Activated effector memory CD4-positive, alpha-beta T cell treated with Interleukin-2 at 50 U/mL for 16 hours (primary cell): Measurements from ENCODE around the gene GRID1.

Source experiments
- DNase-seq: peaks from one replicate; pipeline ENCODE4 v3.0.0-alpha.2; 2020

GRID1 gene

DNA sequence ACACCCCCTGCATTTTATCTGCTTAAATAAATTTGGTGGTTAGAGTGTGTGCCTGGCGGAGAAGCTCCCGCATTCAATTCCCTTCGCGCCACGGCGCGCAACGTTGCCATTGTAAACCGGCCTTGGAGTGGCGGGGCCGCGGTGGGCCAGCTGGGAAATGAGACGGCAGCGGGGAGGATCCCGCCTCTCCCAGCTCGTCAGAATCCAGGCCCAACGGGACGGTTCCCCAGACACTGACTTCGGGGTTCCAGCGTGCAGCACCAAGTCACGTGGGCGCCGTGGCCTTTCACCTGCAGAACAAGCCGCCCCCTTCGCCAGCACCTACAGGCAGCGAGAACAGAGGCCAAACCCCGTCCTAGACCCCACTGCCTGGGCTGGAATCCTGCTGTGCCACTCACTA, 103.4 kb downstream of the GRID1 start:
- no peak for DNase-seq

DNA sequence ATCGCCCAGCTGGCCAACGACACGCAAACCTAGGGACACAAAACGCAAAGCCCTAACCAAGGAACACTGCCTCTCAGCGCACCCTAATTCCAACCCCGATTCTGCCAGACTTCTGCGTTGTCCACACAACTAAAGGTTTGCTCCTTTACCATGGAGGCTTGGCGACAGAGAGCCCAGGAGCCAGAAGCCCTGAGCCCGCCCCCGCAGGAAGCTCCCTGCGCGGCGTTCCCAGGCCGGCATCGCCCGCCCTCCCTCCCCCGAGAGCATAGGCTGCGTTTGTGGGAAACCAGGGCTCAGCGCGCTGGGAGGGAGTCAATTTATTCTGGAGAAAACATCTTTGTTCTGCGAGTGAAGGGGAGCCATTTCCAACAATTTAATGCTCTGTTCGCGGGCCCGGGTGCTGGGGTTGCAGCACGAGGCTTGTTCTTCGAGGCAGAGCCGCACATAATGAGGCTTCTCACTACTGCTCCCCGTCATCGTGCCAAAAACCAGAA, 103.9 kb downstream of the GRID1 start:
- no peak for DNase-seq

DNA sequence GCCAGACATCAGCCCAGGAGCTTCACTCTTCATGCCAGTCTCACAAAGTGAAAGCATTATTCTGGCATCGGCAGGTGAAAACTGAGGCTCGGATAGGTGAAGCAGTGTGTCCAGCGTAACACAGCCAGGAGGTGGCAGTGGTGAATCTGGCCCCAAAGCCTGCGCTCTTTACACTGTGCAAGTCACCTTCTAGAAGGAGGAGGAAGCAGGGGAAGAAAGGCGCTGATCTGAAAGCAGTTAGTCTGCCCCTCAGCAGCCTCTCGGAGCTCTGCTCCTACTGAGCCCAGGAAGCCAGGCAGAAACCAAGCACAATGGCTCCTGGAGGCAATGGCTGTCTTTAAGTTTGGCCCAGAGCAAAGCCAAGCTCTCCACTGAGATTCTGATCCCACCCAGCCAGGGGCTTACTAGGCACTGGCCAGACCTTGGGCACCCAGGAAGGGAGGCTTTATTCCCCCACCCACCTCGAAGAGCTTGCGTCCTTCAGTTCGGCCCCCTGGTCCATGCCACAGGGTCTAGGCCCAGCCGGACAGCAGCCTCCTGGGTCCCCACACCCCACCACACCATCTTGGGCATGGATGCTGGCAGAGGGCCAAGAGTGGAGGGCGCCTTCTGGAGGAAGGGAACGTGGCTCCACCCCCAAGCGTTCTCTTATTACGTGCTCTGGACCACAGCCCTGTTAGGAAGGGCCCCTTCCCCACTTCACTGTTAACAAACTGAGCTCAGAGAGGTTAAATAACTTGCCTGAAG, 104.5 kb downstream of the GRID1 start:
- no peak for DNase-seq

DNA sequence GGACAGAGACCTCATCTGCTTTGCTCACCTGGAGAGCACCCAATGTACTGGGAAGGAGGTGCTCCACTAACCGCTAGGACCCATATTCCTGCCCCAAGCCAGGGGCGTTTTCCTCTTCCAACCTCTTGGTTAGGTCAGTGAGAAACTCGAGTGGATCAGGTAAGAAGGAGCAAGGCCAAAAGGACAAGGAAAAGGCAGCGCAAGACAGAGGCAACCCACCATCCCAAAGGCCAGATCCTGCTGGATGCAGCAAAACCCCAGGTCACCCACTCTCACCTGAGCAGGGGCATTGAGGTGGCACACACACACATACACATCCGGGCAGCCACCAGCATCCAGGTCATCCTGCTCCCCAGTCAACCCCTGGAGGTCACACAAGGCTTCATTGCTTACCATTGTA, 105.1 kb downstream of the GRID1 start:
- no peak for DNase-seq

DNA sequence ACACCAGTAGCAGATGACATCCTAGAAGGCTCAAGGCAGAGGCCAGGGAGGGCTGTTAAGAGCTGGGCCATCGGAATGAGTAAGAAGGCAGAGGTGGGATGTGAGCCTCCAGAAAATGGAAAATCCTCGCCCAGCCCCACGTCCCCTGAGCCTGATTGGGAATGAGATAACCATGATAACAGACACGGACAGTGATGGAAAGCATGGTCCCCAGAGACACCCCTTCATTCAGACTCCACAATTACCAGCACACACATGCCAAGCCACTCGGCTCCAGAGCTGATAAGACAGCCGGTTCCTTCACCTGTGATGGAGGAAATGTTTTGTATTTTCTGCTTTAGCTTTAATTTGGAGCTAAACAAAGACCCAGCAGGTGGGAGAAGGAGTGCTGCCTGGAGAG, 106.0 kb downstream of the GRID1 start:
- no peak for DNase-seq

DNA sequence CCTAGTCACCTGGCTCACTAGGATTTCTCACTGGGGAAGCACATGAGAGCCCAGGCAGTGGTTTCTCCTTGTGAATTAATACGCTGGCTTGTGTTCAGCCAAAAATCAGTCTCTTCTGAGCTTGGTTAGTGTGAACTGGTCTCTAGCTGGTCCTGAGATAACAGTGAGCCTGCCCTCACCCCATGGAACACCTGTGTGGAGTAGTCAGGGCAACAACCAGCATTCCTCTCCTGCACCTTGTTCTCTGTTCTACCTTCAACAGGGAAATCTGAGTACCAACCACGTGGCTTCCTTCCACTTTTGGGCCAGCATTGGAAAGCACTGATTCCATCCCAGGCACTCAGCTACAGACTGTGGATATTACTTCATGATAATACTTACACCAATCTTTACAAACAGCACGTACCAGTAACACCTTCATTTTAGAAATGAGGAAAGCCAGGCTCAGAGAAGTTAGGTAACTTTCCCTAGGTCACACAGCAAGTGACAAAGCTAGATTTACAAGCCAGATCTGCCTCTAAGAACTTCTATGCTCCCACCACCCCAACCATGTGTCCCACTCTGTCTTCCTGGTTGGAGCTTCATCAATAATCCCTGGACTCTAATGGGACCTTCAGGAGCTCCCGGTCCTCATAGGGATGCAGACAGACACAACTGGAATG, 106.6 kb downstream of the GRID1 start:
- no peak for DNase-seq

DNA sequence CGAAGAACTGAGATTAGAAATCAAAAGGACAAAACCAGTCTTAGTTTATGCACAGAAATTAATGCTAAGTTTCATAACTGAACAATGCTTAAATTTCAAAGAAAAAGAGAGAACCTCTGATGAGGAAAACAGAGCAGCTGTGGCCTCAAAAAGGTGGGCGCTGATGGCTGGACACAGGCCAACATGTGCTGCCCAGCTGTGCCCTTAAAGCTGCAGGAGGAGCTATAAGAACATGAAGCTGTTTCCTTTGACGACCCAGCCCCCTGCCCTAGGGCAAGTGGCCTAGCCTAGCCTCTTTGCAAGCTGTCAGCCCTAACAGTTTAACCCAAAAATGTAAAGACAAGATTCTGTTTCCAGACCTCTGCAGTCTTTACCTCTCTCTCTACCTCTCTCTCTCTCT, 107.7 kb downstream of the GRID1 start:
- no peak for DNase-seq

DNA sequence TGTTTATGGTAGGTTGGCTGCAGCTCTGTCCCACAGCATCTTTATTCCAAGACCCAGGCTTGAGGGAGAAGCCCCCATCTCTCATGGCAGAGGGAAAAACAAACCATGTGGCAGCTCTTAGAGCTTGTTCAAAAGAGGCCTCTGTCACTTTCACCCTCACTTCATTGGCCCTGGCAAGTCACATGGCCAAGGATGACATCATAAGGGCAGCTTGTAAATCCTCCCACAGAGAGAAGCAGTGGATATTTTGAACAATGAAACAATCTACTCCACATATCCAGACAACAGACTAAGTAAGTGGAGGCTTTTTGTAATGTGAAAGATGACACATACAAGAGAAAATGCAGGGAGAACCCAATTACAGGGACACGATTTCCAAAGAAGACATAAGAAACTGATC, 108.1 kb downstream of the GRID1 start:
- DNase-seq: no peak

DNA sequence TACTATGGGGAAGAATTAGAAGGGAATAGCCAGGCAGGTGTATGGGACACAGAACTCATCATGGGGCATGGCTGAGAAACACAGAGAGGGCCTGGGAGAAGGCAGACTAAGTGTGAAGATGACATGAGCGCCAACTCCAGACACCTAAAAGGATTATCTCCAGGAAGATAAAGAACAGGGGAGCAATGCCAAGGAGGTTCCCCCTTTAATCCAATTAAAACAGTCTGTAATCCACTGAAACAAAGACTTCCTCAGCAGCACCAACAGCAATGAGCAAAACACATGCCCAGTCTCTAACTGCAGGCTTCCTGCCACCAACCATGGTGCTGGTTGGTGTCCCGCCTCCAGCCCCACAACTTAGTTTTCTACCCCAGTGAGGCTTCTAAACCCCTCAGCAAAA, 108.9 kb downstream of the GRID1 start:
- DNase-seq: no peak

DNA sequence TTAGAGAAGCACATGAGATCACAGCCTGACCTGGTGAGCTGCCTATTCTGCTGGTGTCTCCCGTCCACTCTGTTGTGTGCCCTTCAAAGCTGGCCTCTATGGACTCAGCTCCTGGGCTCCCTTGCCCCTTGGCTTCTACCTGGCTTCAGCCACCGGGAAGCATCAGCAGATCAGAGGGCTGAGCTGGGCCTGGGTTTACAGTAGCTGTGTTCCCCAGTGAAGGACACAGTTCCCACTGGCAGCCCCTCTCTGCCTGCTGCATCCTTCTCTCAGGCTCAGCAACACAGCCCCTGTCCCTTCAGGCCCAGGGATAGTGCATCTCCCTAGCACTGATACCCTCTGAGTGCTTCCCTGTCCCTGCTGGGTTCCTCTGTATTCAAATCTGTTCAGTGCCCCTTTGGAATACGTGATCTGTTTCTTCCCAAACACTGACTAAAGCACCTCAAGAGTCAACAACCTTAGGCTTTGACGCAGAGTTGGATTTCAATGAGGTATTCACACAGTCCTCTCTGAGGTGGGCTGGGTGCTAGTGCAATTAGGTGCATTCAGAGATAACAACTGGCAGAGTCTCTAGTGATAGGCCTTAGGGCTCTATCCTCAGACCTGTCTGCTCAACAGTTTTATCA, 109.8 kb downstream of the GRID1 start:
- no peak for DNase-seq

DNA sequence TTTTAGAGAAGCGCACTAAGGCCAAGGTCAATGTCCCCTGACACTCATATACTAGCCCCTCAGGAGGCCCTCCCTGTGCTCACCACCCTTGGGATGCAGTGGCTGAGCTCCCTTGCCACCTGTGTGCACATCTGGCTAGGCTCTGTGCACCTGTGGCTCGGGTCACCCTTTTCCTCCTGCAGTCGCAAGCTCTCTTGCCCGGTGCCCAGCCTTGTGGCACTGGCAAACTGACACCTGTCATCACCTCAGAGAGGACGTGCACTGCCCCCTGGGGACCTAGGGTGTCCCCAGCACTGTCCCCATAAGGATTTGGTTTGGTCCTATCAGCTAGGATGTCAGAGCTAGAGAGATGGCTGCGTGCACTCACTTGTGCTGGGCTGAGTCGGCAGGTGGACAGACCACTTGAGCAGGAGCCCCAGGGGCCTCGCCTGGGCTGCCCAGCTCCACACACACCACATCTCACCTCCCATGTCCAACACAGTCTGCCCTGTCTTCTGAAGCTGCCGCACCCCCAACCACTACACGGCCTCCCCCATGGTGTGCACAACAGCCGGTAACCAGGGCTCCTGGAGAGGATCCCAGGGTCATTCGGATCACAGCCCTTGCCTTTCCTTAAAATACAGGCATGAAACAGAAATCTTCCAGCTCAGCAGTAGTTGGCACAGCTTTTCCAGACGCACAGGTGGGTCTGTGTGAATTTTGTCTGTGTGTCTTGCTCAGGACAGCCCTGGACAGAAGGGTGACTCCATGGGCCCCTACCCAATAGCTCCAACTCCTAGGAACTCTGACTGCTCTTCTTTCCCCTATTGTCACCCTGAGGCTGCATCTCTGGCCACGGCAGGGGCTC, 111.0 kb downstream of the GRID1 start:
- DNase-seq: no peak

DNA sequence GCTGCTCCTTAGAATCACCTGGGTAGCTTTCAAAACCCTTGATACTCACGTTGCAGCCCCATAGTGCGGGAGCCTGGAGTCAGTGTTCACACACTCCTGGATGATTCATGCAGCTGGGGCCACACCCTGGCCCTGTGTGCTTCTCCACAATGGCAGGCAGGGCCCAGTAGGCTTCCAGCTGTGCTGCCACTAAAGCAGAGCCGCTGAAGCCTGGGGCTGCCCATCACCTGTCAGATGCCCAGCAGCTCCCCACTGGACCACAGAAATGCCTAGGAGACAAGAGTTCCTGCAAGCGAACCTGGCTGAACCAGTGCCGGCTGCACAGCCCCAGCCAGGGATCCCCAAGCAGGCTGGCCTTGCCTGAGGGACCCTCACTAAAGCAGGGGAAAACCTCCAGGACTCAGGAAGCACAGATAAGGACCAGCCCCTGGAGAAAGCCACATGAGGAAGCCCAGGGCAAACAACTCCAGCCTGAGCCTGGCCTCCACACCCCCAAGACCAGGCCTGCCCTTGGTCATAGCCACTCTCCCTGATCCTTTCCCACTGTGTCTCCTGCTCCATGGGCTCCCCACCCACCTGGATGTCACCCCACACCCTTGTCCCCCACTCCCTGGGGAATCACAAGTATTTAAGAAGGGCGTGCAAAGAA, 111.9 kb downstream of the GRID1 start:
- no peak for DNase-seq

DNA sequence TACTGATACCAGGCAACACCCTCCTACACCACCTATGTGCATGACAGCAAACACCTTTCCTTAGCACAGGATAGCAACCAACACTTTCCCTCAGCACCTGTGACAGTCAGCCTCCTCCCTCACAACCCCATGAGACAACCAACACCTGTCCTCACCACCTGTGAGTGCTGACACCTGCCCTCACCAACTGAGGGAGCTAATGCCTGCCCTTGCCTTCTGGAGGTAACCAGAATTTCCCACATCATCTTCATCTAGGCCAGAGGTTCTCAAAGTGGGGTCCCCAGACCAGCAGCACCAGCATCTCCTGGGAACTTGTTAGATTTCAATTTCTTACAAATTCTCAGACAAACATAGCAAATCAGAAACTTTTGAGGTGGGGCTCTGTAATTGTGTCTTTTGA, 112.5 kb downstream of the GRID1 start:
- DNase-seq: no peak

DNA sequence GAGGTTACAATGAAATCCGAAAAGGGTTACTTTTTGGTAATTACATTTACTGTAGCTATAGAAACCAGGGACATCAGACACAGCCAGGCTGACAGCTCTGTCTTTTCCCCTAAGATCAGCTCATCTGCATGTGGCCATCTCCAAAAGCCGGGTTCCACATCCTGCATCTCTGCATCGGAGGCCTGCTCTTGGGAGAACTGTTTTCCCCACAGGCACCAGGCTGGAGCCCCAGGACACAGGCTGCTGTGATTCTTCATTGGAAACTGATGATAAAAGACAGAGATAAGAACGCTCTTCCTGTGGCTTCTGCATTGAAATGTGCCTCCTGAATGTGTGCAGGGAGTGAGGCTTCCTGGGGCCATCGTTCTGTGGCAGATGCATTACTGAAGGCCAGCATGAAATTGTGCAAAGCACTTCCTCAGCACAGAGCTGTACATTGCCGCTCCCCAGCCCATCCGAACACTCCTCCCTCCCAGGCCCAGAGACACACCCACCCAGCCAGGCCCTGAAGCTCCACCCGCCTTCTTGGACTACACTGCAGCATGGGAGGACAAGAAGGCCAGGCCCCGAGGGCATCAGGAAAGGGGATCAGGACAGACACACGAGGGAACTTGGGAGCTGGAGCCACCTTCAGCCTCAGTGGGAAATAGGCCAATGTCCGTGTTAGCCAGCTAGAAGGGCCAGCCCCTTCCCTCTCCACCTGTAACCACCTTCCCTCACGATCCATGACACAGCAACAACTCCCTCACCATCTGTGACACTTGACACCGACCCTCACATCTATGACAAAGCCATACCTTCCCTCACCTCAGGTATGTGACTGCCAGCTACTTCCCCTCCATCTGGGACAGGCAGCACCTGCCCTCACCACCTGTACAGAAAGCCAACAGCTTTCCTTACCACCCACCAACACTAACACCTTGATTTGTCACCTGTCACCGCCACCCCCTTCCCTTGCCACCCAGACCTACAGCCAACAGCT, 113.2 kb downstream of the GRID1 start:
- no peak for DNase-seq

DNA sequence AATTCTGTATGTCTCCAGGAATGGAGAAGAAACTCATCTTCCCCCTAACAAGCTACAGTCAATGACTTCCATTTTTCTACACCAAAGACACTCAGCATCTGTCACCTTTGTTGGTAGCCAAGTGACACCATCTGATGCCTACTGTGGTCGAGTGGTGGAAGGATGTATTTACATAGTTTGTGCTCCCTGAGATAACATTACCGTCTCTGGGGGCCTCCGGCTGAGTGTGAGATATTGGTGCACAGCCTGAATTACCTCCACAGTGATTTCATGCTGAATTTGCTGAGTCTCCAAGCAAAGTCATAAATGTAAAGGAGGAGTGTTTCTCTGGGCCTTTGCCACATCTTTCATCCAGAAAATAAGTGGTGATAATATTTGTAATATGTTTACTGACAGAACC, 114.0 kb downstream of the GRID1 start:
- DNase-seq: no peak

DNA sequence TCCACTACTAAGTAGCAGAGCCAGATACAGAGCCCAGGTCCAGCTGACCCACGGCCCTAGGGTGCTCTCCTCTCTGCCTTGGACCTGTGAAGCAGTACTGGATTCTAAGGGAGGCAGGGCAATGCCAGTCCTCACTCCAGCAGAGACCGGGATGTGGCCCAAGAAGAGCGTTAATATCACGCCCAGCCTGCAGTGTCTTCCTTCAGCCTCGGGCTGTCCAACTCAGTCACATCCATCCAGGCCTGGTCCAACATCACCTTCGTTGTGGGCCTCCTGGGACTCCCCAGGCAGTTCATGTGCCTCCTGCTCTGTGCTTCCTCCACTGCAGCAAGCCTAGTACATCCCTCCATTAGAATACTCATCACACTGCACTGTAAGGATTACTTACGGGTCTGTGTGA, 114.5 kb downstream of the GRID1 start:
- no peak for DNase-seq

DNA sequence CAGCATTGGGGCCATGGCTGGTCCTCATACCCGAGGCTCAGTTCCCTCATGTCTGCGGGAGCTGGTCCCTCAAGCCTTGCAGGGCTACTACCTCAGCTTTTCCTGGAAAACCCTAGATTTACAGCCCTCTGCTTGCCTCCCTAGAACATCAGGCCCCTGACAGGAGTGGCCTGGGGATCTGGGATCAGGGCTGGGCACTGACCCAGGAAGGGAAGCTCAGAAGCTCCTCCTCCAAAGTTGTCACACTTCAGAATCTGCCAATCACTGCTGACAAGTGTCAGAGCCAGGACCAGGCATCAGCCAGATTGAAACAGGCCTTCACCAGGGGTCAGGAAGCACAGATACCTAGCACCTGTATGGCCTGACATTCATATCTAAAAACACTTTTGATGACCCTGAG, 115.2 kb downstream of the GRID1 start:
- DNase-seq: no peak

DNA sequence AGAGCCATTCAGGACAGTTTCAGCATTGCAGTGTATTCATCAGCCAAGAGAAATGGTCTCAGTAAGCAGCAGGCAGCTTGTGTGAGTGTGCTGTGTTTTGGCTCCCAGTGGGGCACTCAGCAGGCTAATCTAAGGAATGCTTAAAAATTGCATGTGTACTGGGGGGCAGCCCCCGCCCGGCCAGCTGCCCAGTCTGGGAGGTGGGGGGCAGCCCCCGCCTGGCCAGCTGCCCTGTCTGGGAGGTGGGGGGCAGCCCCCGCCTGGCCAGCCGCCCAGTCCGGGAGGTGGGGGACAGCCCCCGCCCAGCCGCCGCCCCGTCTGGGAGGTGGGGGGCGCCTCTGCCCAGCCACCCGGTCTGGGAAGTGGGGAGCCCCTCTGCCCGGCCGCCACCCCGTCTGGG, 116.2 kb downstream of the GRID1 start:
- no peak for DNase-seq

DNA sequence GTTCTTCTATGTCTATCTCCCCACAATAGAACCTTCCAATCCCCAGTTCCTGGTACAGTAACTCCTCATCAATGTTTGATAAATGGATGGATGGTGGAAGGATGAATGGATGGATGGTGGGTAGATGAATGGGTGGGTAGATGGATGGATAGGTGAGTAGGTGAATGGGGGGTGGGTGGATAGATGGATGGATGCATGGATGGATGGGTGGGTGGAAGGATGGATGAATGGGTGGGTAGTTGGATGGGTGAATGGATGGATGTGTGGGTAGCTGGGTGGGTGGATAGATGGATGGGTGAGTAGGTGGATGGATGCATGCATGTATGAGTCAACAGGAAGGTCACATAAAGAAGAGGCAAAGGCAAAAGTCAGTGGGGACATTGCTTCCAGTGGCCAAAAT, 116.8 kb downstream of the GRID1 start:
- DNase-seq: no peak

DNA sequence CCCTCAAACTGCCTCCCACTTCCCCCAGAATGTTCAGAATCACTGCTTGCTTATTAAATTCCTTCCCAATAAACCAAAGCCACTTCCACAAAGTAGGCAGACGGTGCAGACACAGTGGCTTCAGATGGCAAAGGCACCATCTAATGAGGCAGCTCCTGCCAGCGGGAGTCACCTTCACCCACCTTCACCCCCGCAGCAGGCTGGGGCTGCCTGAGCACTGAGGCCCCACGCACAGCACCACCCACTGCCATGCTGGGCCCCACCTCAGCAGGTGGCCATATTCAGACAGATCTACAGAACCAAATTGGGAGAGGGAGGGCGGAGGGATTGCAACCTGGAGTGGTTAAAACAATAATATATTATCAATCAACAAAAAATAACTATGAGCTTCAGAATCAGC, 118.5 kb downstream of the GRID1 start:
- DNase-seq: no peak

DNA sequence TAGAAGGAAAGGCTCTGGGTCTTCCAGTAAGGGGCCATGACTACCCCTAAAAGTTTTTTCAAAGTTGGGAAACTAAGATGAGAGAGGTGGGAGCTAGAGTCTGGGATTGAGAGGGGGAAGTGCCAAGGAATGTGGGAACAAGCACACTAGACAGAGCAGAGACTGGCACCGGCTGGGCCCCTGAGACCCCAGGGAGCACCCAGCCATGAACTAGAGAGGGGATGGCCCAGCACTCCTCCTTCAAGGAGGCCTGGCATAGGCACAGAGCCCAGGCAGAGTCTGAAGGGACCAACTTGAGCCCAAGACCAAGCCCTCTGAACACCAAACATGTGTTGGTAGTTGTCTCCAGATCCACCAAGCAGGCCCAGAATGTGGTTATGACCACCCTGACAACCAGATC, 119.0 kb downstream of the GRID1 start:
- DNase-seq: no peak

DNA sequence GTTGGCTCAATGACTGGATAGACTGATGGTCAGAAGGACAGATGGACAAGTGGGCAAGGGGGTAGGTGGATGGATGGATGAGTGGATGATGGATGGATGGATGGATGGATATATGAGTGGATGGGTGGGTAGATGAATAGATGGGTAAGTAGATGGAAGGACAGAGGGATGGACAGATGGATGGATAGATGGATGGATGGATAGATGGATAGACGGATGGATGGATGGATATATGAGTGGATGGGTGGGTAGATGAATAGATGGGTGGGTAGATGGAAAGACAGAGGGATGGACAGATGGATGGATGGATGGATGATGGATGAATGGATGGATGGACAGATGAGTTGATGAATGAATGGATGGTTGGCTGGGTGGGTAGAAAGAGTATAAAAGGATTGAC, 119.5 kb downstream of the GRID1 start:
- DNase-seq: no peak
